NK-92 (cell line): ENCODE measurements around the gene ZNF665.
A peak's percentile ranks its signal among the peaks of the same experiment; 100 is the strongest.
"Not testable (repeated sequence)": the region's sequence is repeated elsewhere in the genome, so short reads cannot be mapped to it uniquely, and the experiment has no call there.

ENCODE experiments used
- DNase-seq: peaks from one replicate; lab custom pipeline; 2025; ENCODE audit not compliant: unreplicated experiment; lab: John Stamatoyannopoulos, UW

The ZNF665 gene

GRCh38 chr19:53192771-53193534 lies at the start of gene ZNF665:
Gene ZNF665 (minus strand): TSS chr19:53193358. CDS start chr19:53182898, 10,460 bp downstream.
- DNase-seq = peak; percentile 31

DNA sequence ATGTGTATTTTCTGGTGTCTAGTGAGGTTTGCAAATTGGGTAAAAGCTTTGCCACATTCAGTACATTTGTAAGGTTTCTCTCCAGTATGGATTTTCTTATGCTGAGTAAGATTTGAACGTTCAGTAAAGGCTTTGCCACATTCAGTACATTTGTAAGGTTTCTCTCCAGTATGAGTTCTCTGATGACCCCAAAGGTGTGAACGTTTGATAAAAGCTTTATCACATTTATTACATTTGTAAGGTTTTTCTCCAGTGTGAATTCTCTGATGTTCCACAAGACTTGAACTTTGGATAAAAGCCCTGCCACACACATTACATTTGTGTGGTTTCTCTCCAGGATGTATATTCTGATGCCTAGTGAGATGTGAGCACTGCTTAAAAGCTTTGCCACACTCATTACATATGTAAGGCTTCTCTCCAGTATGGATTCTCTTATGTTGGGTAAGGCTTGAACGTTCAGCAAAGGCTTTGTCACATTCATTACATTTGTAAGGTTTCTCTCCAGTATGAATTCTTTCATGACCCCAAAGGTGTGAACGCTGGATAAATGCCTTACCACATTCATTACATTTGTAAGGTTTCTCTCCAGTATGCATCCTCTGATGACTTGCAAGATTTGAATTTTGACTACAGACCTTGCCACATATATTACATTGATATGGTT lies 44.1 kb upstream of the ZNF665 start:
- no peak for DNase-seq

DNA sequence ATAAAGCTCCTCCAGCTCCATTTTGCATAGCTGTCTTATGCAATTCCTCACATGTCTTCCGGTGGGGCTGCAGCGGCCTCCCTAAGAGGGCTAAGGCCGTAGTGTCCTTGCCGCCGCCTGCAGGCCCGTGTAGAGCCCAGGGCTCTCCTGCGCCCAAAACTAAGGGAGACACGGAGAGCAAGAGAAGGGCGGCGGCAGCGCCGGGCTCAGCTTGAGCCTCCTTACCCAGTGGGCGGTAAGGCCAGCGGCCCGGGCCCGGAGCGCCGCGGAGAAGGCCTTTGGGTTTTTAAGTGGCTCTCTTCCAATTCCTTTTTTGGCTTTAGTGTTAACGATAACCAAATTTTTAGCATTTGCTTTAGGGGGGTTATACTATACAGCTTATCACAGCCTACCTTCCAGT lies 31.4 kb upstream of the ZNF665 start:
- no peak for DNase-seq

DNA sequence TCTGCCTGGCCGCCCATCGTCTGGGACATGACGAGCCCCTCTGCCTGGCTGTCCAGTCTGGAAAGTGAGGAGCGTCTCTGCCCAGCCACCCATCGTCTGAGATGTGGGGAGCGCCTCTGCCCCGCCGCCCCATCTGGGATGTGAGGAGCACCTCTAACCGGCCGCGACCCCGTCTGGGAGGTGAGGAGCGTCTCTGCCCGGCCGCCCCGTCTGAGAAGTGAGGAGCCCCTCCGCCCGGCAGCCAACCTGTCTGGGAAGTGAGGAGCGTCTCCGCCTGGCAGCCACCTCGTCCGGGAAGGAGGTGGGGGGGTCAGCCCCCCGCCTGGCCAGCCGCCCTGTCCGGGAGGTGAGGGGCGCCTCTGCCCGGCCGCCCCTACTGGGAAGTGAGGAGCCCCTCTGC lies 29.6 kb upstream of the ZNF665 start:
- DNase-seq = not testable (repeated sequence)

DNA sequence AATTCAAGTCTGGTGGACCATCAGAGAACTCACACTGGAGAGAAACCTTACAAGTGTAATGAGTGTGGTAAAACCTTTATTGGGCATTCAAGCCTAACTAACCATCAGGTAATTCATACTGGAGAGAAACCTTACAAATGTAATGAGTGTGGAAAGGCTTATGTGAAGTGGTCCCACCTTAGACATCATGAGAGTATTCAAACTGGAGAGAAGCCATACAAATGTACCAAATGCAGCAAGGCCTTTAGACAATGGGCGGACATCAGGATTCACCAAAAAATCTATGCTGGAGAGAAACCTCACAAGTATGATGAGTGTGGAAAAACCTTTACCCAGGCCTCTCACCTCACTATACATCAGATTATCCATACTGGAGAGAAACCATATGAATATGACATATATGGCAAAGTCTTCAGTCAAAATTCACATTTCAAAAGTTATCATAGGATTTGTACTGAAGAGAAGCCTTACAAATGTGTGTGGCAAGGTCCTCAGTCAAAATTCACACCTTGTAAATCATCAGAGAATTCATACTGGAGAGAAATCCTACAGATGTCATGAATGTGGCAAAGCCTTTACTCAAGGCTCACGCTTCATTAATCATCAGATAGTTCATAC lies 19.7 kb upstream of the ZNF665 start:
- DNase-seq = no peak

DNA sequence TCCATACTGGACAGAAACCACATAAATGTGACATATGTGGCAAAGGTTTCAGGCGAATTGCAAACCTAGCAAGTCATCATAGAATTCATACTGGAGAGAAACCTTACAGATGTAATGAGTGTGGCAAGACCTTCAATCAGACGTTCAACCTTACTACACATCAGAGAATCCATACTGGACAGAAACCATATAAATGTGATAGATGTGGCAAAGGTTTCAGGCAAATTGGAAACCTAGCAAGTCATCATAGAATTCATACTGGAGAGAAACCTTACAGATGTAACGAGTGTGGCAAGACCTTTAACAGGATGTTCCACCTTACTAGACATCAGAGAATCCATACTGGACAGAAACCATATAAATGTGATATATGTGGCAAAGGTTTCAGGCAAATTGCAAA lies 18.4 kb upstream of the ZNF665 start:
- not testable (repeated sequence) for DNase-seq

DNA sequence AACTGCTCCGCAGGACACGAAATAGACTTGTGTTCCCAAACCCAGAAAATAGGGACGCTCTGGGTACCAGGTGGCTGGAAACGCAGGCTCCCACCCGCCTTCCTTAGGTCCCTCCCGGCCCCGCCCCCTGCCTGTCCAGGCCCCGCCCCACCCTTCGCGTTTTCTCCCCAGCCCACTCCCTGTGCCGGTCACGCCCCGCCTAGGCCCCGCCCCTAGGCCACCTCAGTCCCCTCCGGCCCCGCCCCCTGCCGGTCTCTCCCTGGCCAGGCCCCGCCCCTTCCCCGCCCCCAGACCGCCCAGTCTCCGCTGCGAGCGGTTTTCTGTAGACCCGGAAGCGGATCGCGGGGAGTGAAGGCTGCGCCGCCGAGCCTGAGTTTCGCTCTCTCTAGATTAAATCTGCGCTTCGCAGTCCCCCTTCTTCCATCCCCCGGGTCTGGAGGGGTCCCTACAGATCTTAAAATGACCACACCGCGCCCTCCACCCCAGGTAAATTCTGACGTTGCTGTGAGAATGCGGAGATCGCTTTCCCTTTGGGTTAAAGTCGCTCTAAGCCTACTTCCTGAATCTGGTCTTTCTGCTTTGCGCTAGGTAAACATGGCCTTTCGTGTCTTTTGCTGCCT lies 3.7 kb upstream of the ZNF665 start:
- DNase-seq = peak; percentile 57

- DNase-seq = no peak
These were observed 2.2 kb upstream of the ZNF665 start for GRCh38 chr19:53195265-53195903.

- DNase-seq = no peak
These were observed 521 bp upstream of the ZNF665 start for GRCh38 chr19:53193535-53194222.

GRCh38 chr19:53190253-53190652 lies 2.9 kb downstream of the ZNF665 start:
- no peak for DNase-seq

DNA sequence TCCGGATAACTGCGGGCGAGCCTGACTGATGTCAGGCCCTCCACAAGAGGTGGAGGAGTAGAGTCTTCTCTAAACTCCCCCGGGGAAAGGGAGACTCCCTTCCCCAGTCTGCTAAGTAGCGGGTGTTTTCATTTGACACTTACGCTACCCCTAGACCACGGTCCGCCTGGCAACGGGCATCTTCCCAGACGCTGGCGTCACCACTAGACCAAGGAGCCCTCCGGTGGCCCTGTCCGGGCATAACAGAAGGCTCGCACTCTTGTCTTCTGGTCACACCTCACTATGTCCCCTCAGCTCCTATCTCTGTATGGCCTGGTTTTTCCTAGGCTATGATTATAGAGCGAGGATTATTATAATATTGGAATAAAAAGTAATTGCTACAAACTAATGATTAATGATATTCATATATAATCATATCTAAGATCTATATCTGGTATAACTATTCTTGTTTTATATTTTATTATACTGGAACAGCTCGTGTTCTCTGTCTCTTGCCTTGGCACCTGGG lies 3.4 kb downstream of the ZNF665 start:
- DNase-seq = not testable (repeated sequence)

GRCh38 chr19:53185155-53185882 lies 7.8 kb downstream of the ZNF665 start:
- not testable (repeated sequence) for DNase-seq

DNA sequence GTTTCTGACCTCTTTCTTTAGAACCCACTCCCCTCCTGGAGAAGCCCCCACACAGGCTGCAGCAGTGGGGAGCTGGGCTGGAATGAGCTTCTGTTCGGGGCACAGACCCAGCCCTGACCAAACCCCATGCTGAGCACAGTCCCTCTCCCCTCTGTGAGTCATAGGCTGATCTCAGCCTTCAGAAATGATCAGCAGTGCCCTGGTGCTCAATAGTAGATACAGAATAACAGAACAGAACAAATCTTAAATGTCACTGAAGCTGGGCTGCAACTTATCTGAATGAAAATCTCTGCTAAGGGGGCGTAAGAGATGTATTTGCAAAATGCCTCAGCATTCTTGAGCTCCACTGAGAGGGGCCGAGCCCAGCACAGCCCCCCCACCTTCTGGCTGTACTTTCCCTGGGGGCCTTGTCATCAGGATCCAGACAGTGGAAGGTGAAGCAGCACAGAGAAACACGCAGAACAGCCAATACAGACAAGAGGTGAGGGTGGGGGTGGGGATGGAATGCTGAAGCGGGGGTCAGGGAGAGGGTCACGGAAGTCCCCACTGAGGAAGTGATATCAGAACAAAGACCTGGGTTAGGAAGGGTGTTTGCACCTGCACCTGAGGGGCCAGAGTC lies 9.9 kb downstream of the ZNF665 start:
- no peak for DNase-seq

- no peak for DNase-seq
These were observed 11.0 kb downstream of the ZNF665 start for GRCh38 chr19:53182202-53182601.

DNA sequence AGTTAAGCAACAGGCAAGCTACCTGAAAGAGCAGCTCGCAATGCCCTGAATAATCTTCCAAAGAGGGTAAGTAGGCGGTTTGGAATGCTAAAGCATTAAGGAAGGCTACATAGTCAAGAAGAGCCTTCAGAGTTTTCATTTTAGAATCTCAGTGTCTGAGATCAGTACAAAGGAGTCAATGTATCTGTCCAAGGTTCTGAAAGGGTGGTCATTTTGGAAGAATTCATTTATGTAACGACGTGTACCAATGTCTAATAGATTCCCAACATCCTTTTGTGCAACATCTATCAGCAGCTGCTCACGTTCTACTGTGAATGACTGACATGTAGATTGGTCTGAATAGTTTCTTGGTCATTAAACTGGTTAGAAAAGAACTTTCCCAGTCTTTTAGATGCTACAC lies 15.2 kb downstream of the ZNF665 start:
- no peak for DNase-seq

- DNase-seq = no peak
These were observed 20.3 kb downstream of the ZNF665 start for GRCh38 chr19:53172889-53173288.

DNA sequence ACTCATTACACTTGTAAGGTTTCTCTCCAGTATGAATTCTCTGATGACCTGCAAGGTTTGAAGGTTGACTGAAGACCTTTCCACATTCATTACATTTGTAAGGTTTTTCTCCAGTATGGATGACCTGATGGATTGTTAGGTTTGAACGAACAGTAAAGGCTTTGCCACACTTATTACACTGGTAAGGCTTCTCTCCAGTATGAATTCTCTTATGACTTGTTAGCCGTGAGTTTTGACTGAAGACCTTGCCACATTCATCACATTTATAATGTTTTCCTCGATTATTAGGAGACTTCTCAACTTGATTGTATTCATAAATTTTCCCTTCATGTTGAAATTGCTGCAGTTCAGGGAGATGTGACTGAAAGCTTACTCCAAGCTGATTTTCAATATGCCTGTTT lies 27.5 kb downstream of the ZNF665 start:
- DNase-seq = no peak

GRCh38 chr19:53161123-53161522 lies 32.0 kb downstream of the ZNF665 start:
- no peak for DNase-seq

- no peak for DNase-seq
These were observed 32.8 kb downstream of the ZNF665 start for GRCh38 chr19:53160350-53160749.
